ENCODE data around the gene TMEM101. TPM values are rescaled to one million over a fixed set of nuclear protein-coding genes. Genes with fewer than 3 reads are reported as not detected.

The TMEM101 gene
- total and polyA plus RNA-seq, 2 of the 13 experiments (the other 11 are each of a cell fraction or from before 2014, with no cell fraction given): 72.0 to 100 TPM

- TF ChIP-seq ZNF276 (CRISPR knock-in tag; IDR thresholded peaks at IDR 0.05; ENCODE audit: low read depth) (0 out of 2 replicates have a peak, but pooled peaks have one; percentile 74), MTERF4 (CRISPR knock-in tag; IDR thresholded peaks at IDR 0.05) (peak; percentile 85), SRSF1 (optimal IDR thresholded peaks at IDR 0.05; ENCODE audit: low read depth, low read length) (no peak), ZNF143 (CRISPR knock-in tag; IDR thresholded peaks at IDR 0.05) (0 out of 2 replicates have a peak, but pooled peaks have one; percentile 8), SIX1 (CRISPR knock-in tag; IDR thresholded peaks at IDR 0.05; ENCODE audit: borderline replicate concordance) (no peak), SYNCRIP (IDR thresholded peaks at IDR 0.05; ENCODE audit: insufficient read depth, low read depth, low read length) (no peak), ZNF296 (CRISPR knock-in tag; conservative IDR thresholded peaks at IDR 0.05) (0 out of 2 replicates have a peak, but pooled peaks have one; percentile 10), ZNF274 (CRISPR knock-in tag; IDR thresholded peaks at IDR 0.05) (peak; percentile 8; the same call in 1 of the 2 replicates), SIN3B (IDR thresholded peaks at IDR 0.05; ENCODE audit: low read length) (no peak), ARNTL (CRISPR knock-in tag; IDR thresholded peaks at IDR 0.05) (no peak), SETDB1 (CRISPR knock-in tag; IDR thresholded peaks at IDR 0.05; ENCODE audit: borderline replicate concordance) (no peak), NRL (CRISPR knock-in tag; IDR thresholded peaks at IDR 0.05; ENCODE audit: borderline replicate concordance) (peak; percentile 52), ZC3H13 (CRISPR knock-in tag; IDR thresholded peaks at IDR 0.05) (peak; percentile 95), MAZ (IDR thresholded peaks at IDR 0.05; ENCODE audit: borderline replicate concordance, low read depth, low read length) (no peak), MAZ (CRISPR knock-in tag; IDR thresholded peaks at IDR 0.05; ENCODE audit: low read depth) (peak; percentile 77), ATF3 (CRISPR knock-in tag; IDR thresholded peaks at IDR 0.05) (no peak), ZNF777 (CRISPR knock-in tag; IDR thresholded peaks at IDR 0.05) (peak; percentile 92), ZBTB7B (CRISPR knock-in tag; IDR thresholded peaks at IDR 0.05) (peak; percentile 48; the same call in 1 of the 2 replicates), ZNF256 (CRISPR knock-in tag; conservative IDR thresholded peaks at IDR 0.05) (no peak), MZF1 (CRISPR knock-in tag; IDR thresholded peaks at IDR 0.05; ENCODE audit: borderline replicate concordance) (no peak), CTCF (CRISPR knock-in tag; IDR thresholded peaks at IDR 0.05) (peak; percentile 1; the same call in 1 of the 2 replicates), ZNF569 (CRISPR knock-in tag; IDR thresholded peaks at IDR 0.05; ENCODE audit: borderline replicate concordance) (no peak), RFXAP (CRISPR knock-in tag; IDR thresholded peaks at IDR 0.05; ENCODE audit: borderline replicate concordance) (no peak), EED (CRISPR knock-in tag; IDR thresholded peaks at IDR 0.05) (no peak; the same call in 1 of the 2 replicates)
These were observed 9.8 kb downstream of the TMEM101 start (continued) for GRCh38 chr17:44004761-44005526.

Measured in HepG2 (cell line).